Liver (tissue), 9 donors: ENCODE measurements around the gene C2CD5. TPM values are rescaled to one million over a fixed set of nuclear protein-coding genes. Genes with fewer than 3 reads are reported as not detected.
"Not testable (repeated sequence)": the region's sequence is repeated elsewhere in the genome, so short reads cannot be mapped to it uniquely, and the experiment has no call there.

ENCODE experiments used
- DNase-seq: peaks from one replicate; pipeline ENCODE4 v3.0.0-alpha.2; 2017; ENCODE audit warnings: low spot score
- H3K27ac ChIP-seq, 2 donors: one replicate each; pipeline ENCODE4 v1.7.0; 2013; ENCODE audit warnings: inconsistent platforms in 2 of 2, low read length in 2 of 2, control low read depth in 1 of 2, low read depth in 1 of 2, mild to moderate bottlenecking in 1 of 2
- H3K27me3 ChIP-seq, 4 donors: one replicate each; pipeline versions ENCODE4 v1.6.1 to v1.7.0; 2013; ENCODE audit warnings: low read length in 3 of 4, inconsistent platforms in 1 of 4, mild to moderate bottlenecking in 1 of 4, moderate library complexity in 1 of 4; ENCODE audit not compliant: control insufficient read depth in 4 of 4, insufficient read depth in 4 of 4
- H3K36me3 ChIP-seq, 4 donors: one replicate each; pipeline versions ENCODE4 v1.6.1 to v1.7.0; 2013; ENCODE audit warnings: low read length in 3 of 4, mild to moderate bottlenecking in 3 of 4, low read depth in 1 of 4, moderate library complexity in 1 of 4; ENCODE audit not compliant: control insufficient read depth in 4 of 4, insufficient read depth in 3 of 4
- H3K4me1 ChIP-seq, 4 donors: one replicate each; pipeline versions ENCODE4 v1.6.1 to v1.7.0; 2013; ENCODE audit warnings: low read length in 3 of 4, mild to moderate bottlenecking in 3 of 4, moderate library complexity in 1 of 4; ENCODE audit not compliant: control insufficient read depth in 4 of 4, insufficient read depth in 4 of 4
- H3K4me3 ChIP-seq, 3 donors: one replicate each; pipeline versions ENCODE4 v1.6.1 to v1.7.0; 2013; ENCODE audit warnings: low read length in 3 of 3, control low read depth in 1 of 3, low read depth in 1 of 3, mild to moderate bottlenecking in 1 of 3
- H3K9ac ChIP-seq, 2 donors: one replicate each; pipeline ENCODE4 v1.7.0; 2013; ENCODE audit warnings: low read length in 2 of 2, mild to moderate bottlenecking in 2 of 2, moderate library complexity in 2 of 2, control low read depth in 1 of 2, low read depth in 1 of 2
- H3K9me3 ChIP-seq, 4 donors: one replicate each; pipeline versions ENCODE4 v1.6.1 to v1.7.0; 2013; ENCODE audit warnings: low read length in 3 of 4; ENCODE audit not compliant: control insufficient read depth in 4 of 4
- EGR1 ChIP-seq, 2 donors: IDR thresholded peaks; 2 replicates each; pipeline ENCODE4 v1.6.1; 2016 to 2018; ENCODE audit warnings: antibody characterized with exemption in 2 of 2, low read depth in 2 of 2
- FOXA1 ChIP-seq: IDR thresholded peaks from 2 replicates; pipeline ENCODE4 v1.6.1; 2016; ENCODE audit warnings: antibody characterized with exemption
- FOXA2 ChIP-seq: IDR thresholded peaks from 2 replicates; pipeline ENCODE4 v1.6.1; 2016; ENCODE audit warnings: antibody characterized with exemption
- GABPA ChIP-seq, 2 donors: IDR thresholded peaks in 1 of 2; conservative IDR thresholded peaks in 1 of 2; 2 replicates each; pipeline ENCODE4 v1.6.1; 2016; ENCODE audit warnings: antibody characterized with exemption in 2 of 2, mild to moderate bottlenecking in 1 of 2, moderate library complexity in 1 of 2
- HNF4G ChIP-seq: IDR thresholded peaks from 2 replicates; pipeline ENCODE4 v1.6.1; 2016; ENCODE audit warnings: antibody characterized with exemption
- JUND ChIP-seq, 2 donors: IDR thresholded peaks; 2 replicates each; pipeline ENCODE4 v1.6.1; 2016; ENCODE audit warnings: antibody characterized with exemption in 2 of 2
- NR2F2 ChIP-seq: IDR thresholded peaks from 2 replicates; pipeline ENCODE4 v1.6.1; 2016; ENCODE audit warnings: antibody characterized with exemption
- RAD21 ChIP-seq, 2 donors: IDR thresholded peaks; 2 replicates each; pipeline ENCODE4 v1.6.1; 2016; ENCODE audit warnings: antibody characterized with exemption in 2 of 2, mild to moderate bottlenecking in 2 of 2
- RXRA ChIP-seq, 2 donors: IDR thresholded peaks; 2 replicates each; pipeline ENCODE4 v1.6.1; 2017 to 2018; ENCODE audit warnings: antibody characterized with exemption in 2 of 2, mild to moderate bottlenecking in 1 of 2
- SP1 ChIP-seq: IDR thresholded peaks from 2 replicates; pipeline ENCODE4 v1.6.1; 2018; ENCODE audit warnings: antibody characterized with exemption, mild to moderate bottlenecking
- YY1 ChIP-seq: IDR thresholded peaks from 2 replicates; pipeline ENCODE4 v1.6.1; 2016; ENCODE audit warnings: antibody characterized with exemption, mild to moderate bottlenecking
- whole genome bisulfite sequencing: extraction: QIAGEN DNeasy Blood & Tissue Kit; methylation state at CpG from one replicate; pipeline ENCODE4 v1.1.7; 2013; 5-methylcytosine and 5-hydroxymethylcytosine counted together
- polyA plus RNA-seq, 2 donors: library from polyadenylated mRNA; stranded (reverse) in 1 of 2; unstranded in 1 of 2; fragments of 200-250 nt in 1 of 2; fragments of >200 nt in 1 of 2; fragmentation: Nextera tagmentation in 1 of 2; extraction: Ambion mirVana in 1 of 2; gene quantifications; one replicate each; pipeline versions ENCODE4 v1.2.1 to v1.2.3, GENCODE V29; 2013 to 2015
- total RNA-seq, 2 donors: library from RNA; depleted of rRNA; stranded (reverse); fragments of >200 nt; gene quantifications; one replicate each; pipeline ENCODE4 v1.2.3, GENCODE V29; 2014
- TF ChIP-seq, protein P1 (sequence below): fragments of 150-350 bp; IDR thresholded peaks from 2 replicates; pipeline ENCODE4 v1.5.1; 2017; ENCODE audit warnings: improper control_type of control experiment, low read depth, low read length; ENCODE audit not compliant: missing input control
- TF ChIP-seq, protein P2 (sequence below): IDR thresholded peaks from 2 replicates; pipeline ENCODE4 v1.6.1; 2016; ENCODE audit warnings: antibody characterized with exemption
- TF ChIP-seq, protein P3 (sequence below): IDR thresholded peaks from 2 replicates; pipeline ENCODE4 v1.6.1; 2016; ENCODE audit warnings: antibody characterized with exemption
- TF ChIP-seq, protein P4 (sequence below): IDR thresholded peaks from 2 replicates; pipeline ENCODE4 v1.6.1; 2016; ENCODE audit warnings: antibody characterized with exemption
- donor health status: healthy.
- donor health status: healthy.
- donor health status: healthy.
- donor health status: healthy.
- donor health status: healthy.

C2CD5 gene
- total and polyA plus RNA-seq, 4 donors, result 5.8 to 25.0 (median 13.2) TPM

DNA sequence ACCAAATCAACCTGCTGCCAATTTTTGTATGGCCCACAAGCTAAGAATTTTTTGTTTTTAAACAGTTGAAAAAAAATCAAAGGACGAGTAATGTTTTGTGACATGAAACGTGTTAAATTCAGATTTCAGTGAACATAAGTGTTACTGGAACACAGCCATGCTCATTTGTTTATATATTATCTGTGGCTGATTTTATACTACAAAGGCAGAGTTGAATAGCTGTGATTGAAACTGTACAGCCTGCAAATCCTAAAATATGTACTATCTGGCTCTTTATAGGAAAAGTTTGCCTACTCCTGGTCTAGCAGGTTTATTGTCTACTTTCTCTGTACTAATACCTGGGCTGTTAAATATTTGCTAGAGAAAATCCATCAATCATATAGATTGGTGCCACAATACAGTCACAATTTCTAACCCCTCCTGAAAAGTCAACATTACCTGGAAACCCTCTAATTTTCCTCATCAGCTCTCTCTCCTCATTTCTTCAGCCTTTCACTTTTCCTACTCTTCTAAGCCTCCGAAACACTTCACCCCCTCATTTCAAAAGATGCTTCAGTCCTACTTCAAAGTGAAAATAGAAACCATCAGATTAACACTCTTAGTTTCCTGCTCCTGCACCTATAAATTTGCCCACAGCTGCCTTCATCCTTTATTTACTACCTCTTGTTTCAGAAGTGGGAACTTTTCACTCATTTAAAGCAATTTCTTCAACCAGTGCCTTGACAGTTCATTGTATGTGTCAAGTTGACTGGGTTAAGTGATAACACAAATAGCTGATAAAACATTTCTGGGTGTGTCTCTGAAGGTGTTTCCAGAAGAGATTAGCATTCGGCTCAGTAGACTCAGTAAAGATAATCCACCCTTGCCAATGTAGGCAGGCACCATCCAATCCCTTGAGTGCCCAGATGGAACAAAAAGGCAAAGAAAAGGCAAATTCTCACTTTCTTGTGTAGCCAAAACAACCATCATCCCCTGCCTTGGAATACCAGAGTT lies 18.0 kb upstream of the C2CD5 start (continued):
- TF ChIP-seq, protein P1, sequence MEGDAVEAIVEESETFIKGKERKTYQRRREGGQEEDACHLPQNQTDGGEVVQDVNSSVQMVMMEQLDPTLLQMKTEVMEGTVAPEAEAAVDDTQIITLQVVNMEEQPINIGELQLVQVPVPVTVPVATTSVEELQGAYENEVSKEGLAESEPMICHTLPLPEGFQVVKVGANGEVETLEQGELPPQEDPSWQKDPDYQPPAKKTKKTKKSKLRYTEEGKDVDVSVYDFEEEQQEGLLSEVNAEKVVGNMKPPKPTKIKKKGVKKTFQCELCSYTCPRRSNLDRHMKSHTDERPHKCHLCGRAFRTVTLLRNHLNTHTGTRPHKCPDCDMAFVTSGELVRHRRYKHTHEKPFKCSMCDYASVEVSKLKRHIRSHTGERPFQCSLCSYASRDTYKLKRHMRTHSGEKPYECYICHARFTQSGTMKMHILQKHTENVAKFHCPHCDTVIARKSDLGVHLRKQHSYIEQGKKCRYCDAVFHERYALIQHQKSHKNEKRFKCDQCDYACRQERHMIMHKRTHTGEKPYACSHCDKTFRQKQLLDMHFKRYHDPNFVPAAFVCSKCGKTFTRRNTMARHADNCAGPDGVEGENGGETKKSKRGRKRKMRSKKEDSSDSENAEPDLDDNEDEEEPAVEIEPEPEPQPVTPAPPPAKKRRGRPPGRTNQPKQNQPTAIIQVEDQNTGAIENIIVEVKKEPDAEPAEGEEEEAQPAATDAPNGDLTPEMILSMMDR, result no peak

DNA sequence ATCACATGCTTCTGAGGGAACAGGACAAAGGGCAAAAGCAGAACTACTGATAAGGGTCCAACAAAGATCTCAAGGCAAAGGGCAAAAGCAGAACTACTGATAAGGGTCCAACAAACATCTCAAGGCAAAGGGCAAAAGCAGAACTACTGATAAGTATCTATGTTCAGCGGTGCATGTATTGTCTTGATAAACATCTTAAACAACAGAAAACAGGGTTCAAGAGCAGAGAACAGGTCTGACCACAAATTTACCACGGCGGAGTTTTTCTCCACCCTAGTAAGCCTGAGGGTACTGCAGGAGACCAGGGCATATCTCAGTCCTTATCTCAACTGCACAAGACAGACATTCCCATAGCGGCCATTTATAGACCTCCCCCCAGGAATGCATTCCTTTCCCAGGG lies 10.4 kb upstream of the C2CD5 start:
- 83% methylated on average over 4 of the region's 4 CpGs for WGBS
- not testable (repeated sequence) for H3K36me3 ChIP-seq

DNA sequence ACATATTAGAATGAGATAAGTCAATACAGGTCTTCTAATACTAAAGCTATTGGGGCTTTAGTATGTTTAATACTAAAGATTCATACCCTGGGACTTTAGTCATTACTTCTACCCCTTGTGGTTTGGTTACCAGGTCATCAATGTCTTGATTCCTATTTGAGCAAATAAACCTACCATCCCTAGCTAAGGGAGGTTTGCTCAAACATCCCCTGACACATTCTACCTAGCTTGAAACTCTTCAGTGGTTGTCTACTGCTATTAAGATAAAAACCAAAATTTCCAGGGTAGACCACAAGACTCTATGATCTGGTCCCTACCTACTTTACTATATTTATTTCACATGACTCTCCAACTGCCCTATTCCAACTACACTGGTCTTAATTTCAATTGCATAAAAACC lies 7.3 kb upstream of the C2CD5 start:
- Histone ChIP-seq H3K27me3 (no peaks in the 10 kb centered on the region), H3K9me3 (peaks cover 0 to 1% (median 0%) of the 10 kb centered on the region in 4 donors), H3K36me3 (no peaks in the 10 kb centered on the region), H3K4me3 (no peak overlapping the region), H3K4me1 (no peaks in the 10 kb centered on the region), H3K27ac (no peak overlapping the region), H3K9ac (no peak overlapping the region)
- no peak for DNase-seq
- no peak for TF ChIP-seq HNF4G
- TF ChIP-seq YY1, result no peak

More for the DNA sequence above, 10.4 kb upstream of the C2CD5 start:
- not testable (repeated sequence) for H3K27me3 ChIP-seq, H3K4me3 ChIP-seq, H3K27ac ChIP-seq, H3K4me1 ChIP-seq, H3K9ac ChIP-seq, H3K9me3 ChIP-seq, DNase-seq

DNA sequence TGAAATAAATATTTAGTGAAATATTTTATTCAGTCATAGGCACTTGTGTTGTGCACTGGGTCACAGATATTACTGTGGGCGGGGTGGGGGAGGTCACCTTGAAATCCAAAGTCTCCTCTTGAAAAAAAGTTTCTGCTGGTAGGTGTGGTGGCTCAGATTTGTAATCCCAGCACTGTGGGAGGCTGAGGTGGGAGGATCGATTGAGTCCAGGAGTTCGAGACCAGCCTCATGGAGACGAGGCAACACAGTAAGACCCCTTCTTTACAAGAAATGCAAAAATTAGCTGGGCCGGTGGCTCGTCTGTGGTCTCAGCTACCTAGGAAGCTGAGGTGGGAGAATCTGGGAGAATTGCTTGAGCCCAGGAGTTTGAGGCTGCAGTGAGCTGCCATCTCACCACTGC lies 913 bp upstream of the C2CD5 start:
- H3K4me1 ChIP-seq, result peaks cover 0 to 14% (median 10%) of the 10 kb centered on the region in 4 donors
- DNase-seq, result no peak
- no peak overlapping the region for H3K27ac ChIP-seq
- H3K9ac ChIP-seq, result no peak overlapping the region
- H3K4me3 ChIP-seq, result no peak overlapping the region
- H3K36me3 ChIP-seq, result no peaks in the 10 kb centered on the region
- H3K9me3 ChIP-seq, result no peaks in the 10 kb centered on the region
- 98% methylated on average over 6 of the region's 6 CpGs for WGBS
- no peaks in the 10 kb centered on the region for H3K27me3 ChIP-seq
- TF ChIP-seq HNF4G (no peak), GABPA (IDR thresholded peaks at IDR 0.05 in 1 of 2, conservative IDR thresholded peaks at IDR 0.05 in 1 of 2) (no peak), SP1 (no peak), RXRA (IDR thresholded peaks at IDR 0.05) (no peak), FOXA2 (no peak), FOXA1 (no peak), EGR1 (IDR thresholded peaks at IDR 0.05; ENCODE audit: low read depth in 2 of 2) (no peak), JUND (IDR thresholded peaks at IDR 0.05) (no peak), NR2F2 (no peak), RAD21 (IDR thresholded peaks at IDR 0.05) (no peak), YY1 (no peak)
- TF ChIP-seq, protein P2, sequence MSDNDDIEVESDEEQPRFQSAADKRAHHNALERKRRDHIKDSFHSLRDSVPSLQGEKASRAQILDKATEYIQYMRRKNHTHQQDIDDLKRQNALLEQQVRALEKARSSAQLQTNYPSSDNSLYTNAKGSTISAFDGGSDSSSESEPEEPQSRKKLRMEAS, result no peak
- TF ChIP-seq, protein P3, sequence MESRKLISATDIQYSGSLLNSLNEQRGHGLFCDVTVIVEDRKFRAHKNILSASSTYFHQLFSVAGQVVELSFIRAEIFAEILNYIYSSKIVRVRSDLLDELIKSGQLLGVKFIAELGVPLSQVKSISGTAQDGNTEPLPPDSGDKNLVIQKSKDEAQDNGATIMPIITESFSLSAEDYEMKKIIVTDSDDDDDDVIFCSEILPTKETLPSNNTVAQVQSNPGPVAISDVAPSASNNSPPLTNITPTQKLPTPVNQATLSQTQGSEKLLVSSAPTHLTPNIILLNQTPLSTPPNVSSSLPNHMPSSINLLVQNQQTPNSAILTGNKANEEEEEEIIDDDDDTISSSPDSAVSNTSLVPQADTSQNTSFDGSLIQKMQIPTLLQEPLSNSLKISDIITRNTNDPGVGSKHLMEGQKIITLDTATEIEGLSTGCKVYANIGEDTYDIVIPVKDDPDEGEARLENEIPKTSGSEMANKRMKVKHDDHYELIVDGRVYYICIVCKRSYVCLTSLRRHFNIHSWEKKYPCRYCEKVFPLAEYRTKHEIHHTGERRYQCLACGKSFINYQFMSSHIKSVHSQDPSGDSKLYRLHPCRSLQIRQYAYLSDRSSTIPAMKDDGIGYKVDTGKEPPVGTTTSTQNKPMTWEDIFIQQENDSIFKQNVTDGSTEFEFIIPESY, result no peak
- TF ChIP-seq, protein P4, sequence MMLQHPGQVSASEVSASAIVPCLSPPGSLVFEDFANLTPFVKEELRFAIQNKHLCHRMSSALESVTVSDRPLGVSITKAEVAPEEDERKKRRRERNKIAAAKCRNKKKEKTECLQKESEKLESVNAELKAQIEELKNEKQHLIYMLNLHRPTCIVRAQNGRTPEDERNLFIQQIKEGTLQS, result no peak
- TF ChIP-seq, protein P1, result no peak
